Naive thymus-derived CD4-positive, alpha-beta T cell (primary cell): Measurements from ENCODE around the gene ECHDC3. TPM values are rescaled to one million over a fixed set of nuclear protein-coding genes. Genes with fewer than 3 reads are reported as not detected.
"Not testable (repeated sequence)": the region's sequence is repeated elsewhere in the genome, so short reads cannot be mapped to it uniquely, and the experiment has no call there.

Experiments
- ATAC-seq: fragments of 150-1000 bp; cut with Tn5 transposase; 2 replicates; pipeline ENCODE4 v1.10.0; 2021; ENCODE audit warnings: mild to moderate bottlenecking, moderate library complexity
- CTCF ChIA-PET: fragments of 350-600 bp; sonication (Branson Sonifier 250); formaldehyde crosslinking; loops from one replicate; lab custom pipeline; 2021; ENCODE audit warnings: antibody characterized with exemption; lab: Charles Lee
- POLR2A ChIA-PET: fragments of 350-600 bp; sonication (Branson Sonifier 250); formaldehyde crosslinking; loops from one replicate; lab custom pipeline; 2021; ENCODE audit warnings: antibody characterized with exemption, inconsistent platforms; lab: Charles Lee
- DNase-seq, 9 donors: peaks; one replicate each; pipeline versions ENCODE4 v3.0.0 to v3.0.0-alpha.2; 2020 to 2022; ENCODE audit warnings: mixed read lengths in 1 of 9
- H3K27ac ChIP-seq: one replicate; pipeline ENCODE4 v1.7.0; 2013; ENCODE audit warnings: mild to moderate bottlenecking, low read depth, low read length, moderate library complexity
- H3K27me3 ChIP-seq, 2 donors: one replicate each; pipeline ENCODE4 v1.7.0; 2013; ENCODE audit warnings: low read length in 2 of 2, mild to moderate bottlenecking in 2 of 2, moderate library complexity in 2 of 2; ENCODE audit not compliant: control insufficient read depth in 2 of 2, insufficient read depth in 2 of 2
- H3K36me3 ChIP-seq, 3 experiments: 1 replicate in 2 of 3; 2 replicates in 1 of 3; pipeline ENCODE4 v1.7.0; 2013; ENCODE audit warnings: low read length in 3 of 3, mild to moderate bottlenecking in 3 of 3, moderate library complexity in 1 of 3; ENCODE audit not compliant: insufficient read depth in 3 of 3, control insufficient read depth in 2 of 3
- H3K4me1 ChIP-seq, 2 donors: one replicate each; pipeline ENCODE4 v1.7.0; 2013; ENCODE audit warnings: low read length in 2 of 2, mild to moderate bottlenecking in 2 of 2, moderate library complexity in 1 of 2; ENCODE audit not compliant: control insufficient read depth in 2 of 2, insufficient read depth in 2 of 2
- H3K4me3 ChIP-seq: 2 replicates; pipeline ENCODE4 v1.7.0; 2013; ENCODE audit warnings: mild to moderate bottlenecking, low read length
- H3K9me3 ChIP-seq, 3 experiments: 1 replicate in 2 of 3; 2 replicates in 1 of 3; pipeline ENCODE4 v1.7.0; 2013; ENCODE audit warnings: low read length in 3 of 3; ENCODE audit not compliant: control insufficient read depth in 2 of 3
- H3K27ac Mint-ChIP-seq, 9 donors: one replicate each; pipeline ENCODE4 v1.8.0; 2020 to 2022; ENCODE audit warnings: mixed read lengths in 9 of 9, mild to moderate bottlenecking in 8 of 9, moderate library complexity in 5 of 9, inconsistent platforms in 2 of 9
- H3K27me3 Mint-ChIP-seq, 5 donors: one replicate each; pipeline ENCODE4 v1.8.0; 2021 to 2022; ENCODE audit warnings: mixed read lengths in 5 of 5, mild to moderate bottlenecking in 1 of 5
- H3K36me3 Mint-ChIP-seq, 5 donors: one replicate each; pipeline ENCODE4 v1.8.0; 2020 to 2022; ENCODE audit warnings: mixed read lengths in 5 of 5, mild to moderate bottlenecking in 3 of 5, inconsistent platforms in 1 of 5
- H3K4me1 Mint-ChIP-seq, 7 donors: one replicate each; pipeline ENCODE4 v1.8.0; 2020 to 2022; ENCODE audit warnings: mixed read lengths in 7 of 7, mild to moderate bottlenecking in 3 of 7, inconsistent platforms in 1 of 7
- H3K4me3 Mint-ChIP-seq, 10 donors: one replicate each; pipeline ENCODE4 v1.8.0; 2020 to 2022; ENCODE audit warnings: mild to moderate bottlenecking in 10 of 10, mixed read lengths in 10 of 10, moderate library complexity in 6 of 10, inconsistent platforms in 2 of 10
- H3K9me3 Mint-ChIP-seq, 11 donors: one replicate each; pipeline ENCODE4 v1.8.0; 2020 to 2022; ENCODE audit warnings: mixed read lengths in 11 of 11, mild to moderate bottlenecking in 4 of 11, inconsistent platforms in 1 of 11, moderate library complexity in 1 of 11
- intact Hi-C, 2 donors: fragments of 100-400 bp; cut with micrococcal nuclease; formaldehyde crosslinking; loops; one replicate each; pipeline ENCODE4 v1.15.1; 2023
- polyA plus RNA-seq, 2 donors: library from polyadenylated mRNA; unstranded; fragments of 300-500 nt; fragmentation: Illumina TruSeq; gene quantifications; one replicate each; pipeline ENCODE4 v1.2.3, GENCODE V29; 2021
- total RNA-seq, 6 experiments: library from RNA in 5 of 6; stranded (reverse) in 5 of 6; gene quantifications; 1 replicate in 5 of 6; 2 replicates in 1 of 6; pipeline ENCODE4 v1.2.3 and lab custom pipeline; 2021 to 2026

The ECHDC3 gene
- total and polyA plus RNA-seq, 7 experiments from 2014 or later: 0.36 to 2.5 (median 0.57) TPM; not detected in 3

DNA sequence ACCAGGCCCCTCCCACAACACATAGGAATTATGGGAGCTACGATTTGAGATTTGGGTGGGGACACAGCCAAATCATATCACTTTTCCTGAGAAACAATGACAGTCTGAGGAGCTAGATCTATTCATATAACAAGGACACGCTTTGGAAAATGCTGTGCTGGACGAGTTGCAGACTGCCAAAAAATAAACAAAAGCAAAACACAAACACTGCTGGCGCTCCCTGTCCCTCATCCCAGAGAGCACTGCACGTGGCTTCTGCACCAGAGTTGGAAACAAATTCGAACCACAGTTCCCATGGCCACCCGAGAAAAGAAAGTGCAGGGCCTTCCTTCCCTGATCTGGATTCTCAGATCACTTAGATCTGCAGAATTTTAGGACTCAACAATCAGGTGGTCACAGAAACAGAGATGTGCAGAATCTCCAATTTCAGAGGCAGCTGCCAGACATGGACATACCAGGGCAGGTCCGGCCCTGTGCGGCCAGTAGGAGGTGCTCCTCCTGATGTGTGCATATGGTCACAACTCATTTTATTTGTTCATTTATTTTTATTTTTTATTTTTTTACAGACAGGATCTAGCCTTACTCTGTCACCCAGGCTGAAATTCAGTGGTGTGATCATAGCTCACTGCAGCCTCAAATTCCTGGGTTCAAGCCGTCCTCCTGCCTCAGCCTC lies 35.2 kb upstream of the ECHDC3 start:
- peaks cover 0 to 80% (median 5%) of the 10 kb centered on the region in 5 donors for H3K27me3 Mint-ChIP-seq
- H3K27ac Mint-ChIP-seq: no peak overlapping the region
- DNase-seq (no peak), ATAC-seq (no peak)
- Histone ChIP-seq H3K9me3 (no peaks in the 10 kb centered on the region), H3K36me3 (no peaks in the 10 kb centered on the region), H3K27ac (no peak overlapping the region), H3K27me3 (no peaks in the 10 kb centered on the region), H3K4me3 (no peak overlapping the region), H3K4me1 (peaks cover 0 to 13% of the 10 kb centered on the region in 2 donors)
- peaks cover 9 to 23% (median 16%) of the 10 kb centered on the region in 7 donors for H3K4me1 Mint-ChIP-seq
- peaks cover 0 to 5% (median 0%) of the 10 kb centered on the region in 11 donors for H3K9me3 Mint-ChIP-seq
- ChIA-PET POLR2A (no interaction called here), CTCF (interaction anchor here (0.8 kb wide), 1 partner anchor 127 kb away, joined by 3 read pairs; no protein-coding TSS in a partner anchor)
- H3K36me3 Mint-ChIP-seq: peaks cover 0 to 2% (median 0%) of the 10 kb centered on the region in 5 donors
- intact Hi-C loops: no loop called here
- H3K4me3 Mint-ChIP-seq: no peak overlapping the region

DNA sequence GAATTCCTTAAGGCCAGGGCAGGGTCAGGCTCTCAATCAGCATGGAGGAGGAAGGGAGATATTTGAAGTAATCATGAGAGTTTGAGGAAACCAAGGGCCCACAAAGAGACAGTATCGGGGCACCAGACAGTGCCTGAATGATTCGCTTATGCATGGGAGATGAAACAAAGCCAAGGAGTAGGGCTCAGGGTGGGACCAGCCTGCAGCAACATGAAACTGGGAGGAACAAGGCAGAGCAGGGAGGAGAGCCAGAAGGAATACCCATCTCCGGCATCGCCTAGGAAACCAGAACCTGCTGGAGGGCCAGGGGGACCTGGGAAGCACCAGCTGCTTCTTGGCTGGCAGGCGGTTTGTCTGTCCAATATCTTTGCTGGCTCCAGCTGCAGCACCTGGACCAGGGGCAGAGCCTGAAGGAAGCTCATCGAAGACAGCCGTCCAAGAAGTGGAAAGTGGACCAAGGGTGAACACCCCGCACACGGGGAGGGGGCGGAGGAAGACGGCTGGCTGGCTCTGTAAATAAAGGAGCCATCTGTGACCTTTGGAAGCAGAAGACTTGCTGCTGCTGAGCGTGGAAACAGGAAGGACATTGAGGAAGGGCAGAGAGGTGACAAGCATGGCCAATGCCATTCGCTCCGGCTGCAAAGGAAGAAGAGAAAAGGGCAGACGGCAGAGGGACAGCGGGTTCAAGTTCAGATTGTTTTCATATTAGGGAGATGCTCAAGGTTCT lies 34.4 kb upstream of the ECHDC3 start:
- no peak overlapping the region for H3K4me3 ChIP-seq
- H3K4me1 ChIP-seq: peaks cover 0 to 19% of the 10 kb centered on the region in 2 donors
- no peak for DNase-seq
- Mint-ChIP-seq H3K4me1 (peaks cover 11 to 29% (median 24%) of the 10 kb centered on the region in 7 donors), H3K36me3 (peaks cover 0 to 2% (median 0%) of the 10 kb centered on the region in 5 donors), H3K4me3 (no peak overlapping the region), H3K27ac (peak overlapping the region in 1 of 9 donors; percentile 2), H3K27me3 (peaks cover 1 to 81% (median 7%) of the 10 kb centered on the region in 5 donors), H3K9me3 (peaks cover 0 to 5% (median 0%) of the 10 kb centered on the region in 11 donors)
- H3K9me3 ChIP-seq: no peaks in the 10 kb centered on the region
- ChIA-PET CTCF (interaction anchor here (0.8 kb wide), 1 partner anchor 128 kb away, joined by 3 read pairs; no protein-coding TSS in a partner anchor), POLR2A (no interaction called here)
- ATAC-seq: no peak
- no peak overlapping the region for H3K27ac ChIP-seq
- no peaks in the 10 kb centered on the region for H3K36me3 ChIP-seq
- intact Hi-C loops: no loop called here
- no peaks in the 10 kb centered on the region for H3K27me3 ChIP-seq

DNA sequence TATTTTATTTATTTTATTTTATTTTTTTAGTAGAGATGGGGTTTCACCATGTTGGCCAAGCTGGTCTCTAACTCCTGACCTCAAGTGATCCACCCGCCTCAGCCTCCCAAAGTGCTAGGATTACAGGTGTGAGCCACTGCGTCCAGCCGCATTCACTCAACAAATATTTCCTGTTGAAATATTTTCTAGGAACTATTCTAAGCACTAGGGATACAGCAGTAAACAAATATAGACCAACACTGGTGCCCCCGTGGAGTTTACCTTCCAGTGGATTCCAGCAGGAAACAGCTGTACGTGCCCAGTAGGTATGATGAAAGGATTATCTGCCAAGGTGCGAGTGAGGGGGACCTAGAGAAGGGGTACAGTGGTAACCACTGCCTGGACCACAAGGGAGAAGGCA lies 33.4 kb upstream of the ECHDC3 start:
- H3K9me3 Mint-ChIP-seq, H3K9me3 ChIP-seq, H3K27me3 ChIP-seq, intact Hi-C loops, H3K36me3 ChIP-seq, H3K4me3 ChIP-seq, H3K36me3 Mint-ChIP-seq, H3K4me3 Mint-ChIP-seq, H3K27ac Mint-ChIP-seq, ATAC-seq, DNase-seq, H3K27ac ChIP-seq: not testable (repeated sequence)
- Mint-ChIP-seq H3K27me3 (peaks cover 4 to 87% (median 11%) of the 10 kb centered on the region in 5 donors), H3K4me1 (peaks cover 11 to 37% (median 28%) of the 10 kb centered on the region in 7 donors)
- peaks cover 0 to 24% of the 10 kb centered on the region in 2 donors for H3K4me1 ChIP-seq
- CTCF ChIA-PET: interaction anchor here (0.6 to 1.0 kb wide), 2 partner anchors 16 to 113 kb away, joined by 3 to 4 read pairs; no protein-coding TSS in a partner anchor
- POLR2A ChIA-PET: interaction anchor here (3.8 kb wide), 1 partner anchor 22 kb away, joined by 19 read pairs; no protein-coding TSS in a partner anchor

DNA sequence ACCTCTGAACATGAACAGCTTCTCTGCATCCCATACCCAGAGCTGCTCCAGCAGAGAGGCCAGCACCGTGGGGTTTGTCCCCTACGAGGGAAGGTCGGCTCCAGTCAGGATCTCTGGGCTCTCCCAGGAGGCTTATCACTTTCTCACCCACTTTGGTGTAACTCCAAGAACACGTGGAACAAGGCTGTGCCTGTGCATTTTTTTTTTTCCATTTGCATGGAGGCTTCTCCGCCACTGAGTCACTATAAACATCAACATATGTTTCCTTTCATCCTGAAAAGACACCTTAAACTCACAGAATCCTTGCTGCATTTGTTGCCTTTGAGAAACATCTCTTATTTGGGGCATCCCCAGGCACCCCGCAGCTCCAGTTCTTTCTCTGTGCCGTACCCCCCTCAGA lies 29.4 kb upstream of the ECHDC3 start:
- Histone ChIP-seq H3K4me1 (peaks cover 0 to 24% of the 10 kb centered on the region in 2 donors), H3K9me3 (no peaks in the 10 kb centered on the region), H3K27ac (no peak overlapping the region), H3K4me3 (no peak overlapping the region), H3K36me3 (no peaks in the 10 kb centered on the region), H3K27me3 (no peaks in the 10 kb centered on the region)
- Mint-ChIP-seq H3K4me3 (peak overlapping the region in 1 of 10 donors; percentile 7), H3K9me3 (peaks cover 0 to 18% (median 5%) of the 10 kb centered on the region in 11 donors), H3K36me3 (peaks cover 2 to 6% (median 4%) of the 10 kb centered on the region in 5 donors), H3K27me3 (peaks cover 4 to 85% (median 9%) of the 10 kb centered on the region in 5 donors), H3K27ac (no peak overlapping the region), H3K4me1 (peaks cover 11 to 37% (median 28%) of the 10 kb centered on the region in 7 donors)
- ChIA-PET POLR2A (interaction anchor here (0.6 kb wide), 1 partner anchor 23 kb away, joined by 3 read pairs; no protein-coding TSS in a partner anchor), CTCF (no interaction called here)
- DNase-seq (no peak), ATAC-seq (no peak)
- intact Hi-C loops: no loop called here

DNA sequence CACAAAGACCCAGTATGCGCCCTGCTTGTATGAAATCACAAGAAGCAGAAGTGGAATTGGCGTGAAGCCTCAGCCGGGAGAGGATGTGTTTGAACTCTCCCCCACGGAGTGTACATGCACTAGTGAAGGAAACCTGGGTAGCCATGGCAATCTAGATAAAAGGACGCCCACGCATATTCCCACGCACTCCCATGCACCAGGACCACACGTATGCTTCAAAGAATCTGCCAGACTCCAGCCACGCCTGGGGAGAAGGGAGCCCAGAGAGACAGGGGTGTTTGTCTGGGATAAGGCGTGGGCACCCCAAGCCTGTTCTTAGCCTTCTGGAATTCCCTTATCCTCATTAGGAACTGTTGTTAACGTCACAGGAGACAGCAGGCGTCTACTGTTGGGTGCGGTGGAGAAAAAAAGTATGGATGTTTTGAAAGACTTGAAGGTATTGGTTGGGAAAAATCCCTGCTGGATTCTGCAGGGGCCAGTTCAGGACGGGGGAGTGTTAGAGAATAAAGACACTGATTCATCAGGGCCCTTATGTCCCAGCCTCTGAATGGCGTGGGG lies 28.9 kb upstream of the ECHDC3 start:
- DNase-seq (no peak), ATAC-seq (no peak)
- intact Hi-C loops: no loop called here
- H3K9me3 Mint-ChIP-seq: peaks cover 0 to 18% (median 5%) of the 10 kb centered on the region in 11 donors
- H3K27ac ChIP-seq: no peak overlapping the region
- no peak overlapping the region for H3K4me3 ChIP-seq
- CTCF ChIA-PET: no interaction called here
- H3K27ac Mint-ChIP-seq: no peak overlapping the region
- POLR2A ChIA-PET: no interaction called here
- peaks cover 2 to 6% (median 4%) of the 10 kb centered on the region in 5 donors for H3K36me3 Mint-ChIP-seq
- H3K4me1 ChIP-seq: peaks cover 0 to 24% of the 10 kb centered on the region in 2 donors
- H3K9me3 ChIP-seq: no peaks in the 10 kb centered on the region
- H3K27me3 ChIP-seq: no peaks in the 10 kb centered on the region
- no peaks in the 10 kb centered on the region for H3K36me3 ChIP-seq
- H3K27me3 Mint-ChIP-seq: peaks cover 4 to 83% (median 6%) of the 10 kb centered on the region in 5 donors
- H3K4me1 Mint-ChIP-seq: peaks cover 11 to 37% (median 24%) of the 10 kb centered on the region in 7 donors
- H3K4me3 Mint-ChIP-seq: peak overlapping the region in 1 of 10 donors; percentile 7

DNA sequence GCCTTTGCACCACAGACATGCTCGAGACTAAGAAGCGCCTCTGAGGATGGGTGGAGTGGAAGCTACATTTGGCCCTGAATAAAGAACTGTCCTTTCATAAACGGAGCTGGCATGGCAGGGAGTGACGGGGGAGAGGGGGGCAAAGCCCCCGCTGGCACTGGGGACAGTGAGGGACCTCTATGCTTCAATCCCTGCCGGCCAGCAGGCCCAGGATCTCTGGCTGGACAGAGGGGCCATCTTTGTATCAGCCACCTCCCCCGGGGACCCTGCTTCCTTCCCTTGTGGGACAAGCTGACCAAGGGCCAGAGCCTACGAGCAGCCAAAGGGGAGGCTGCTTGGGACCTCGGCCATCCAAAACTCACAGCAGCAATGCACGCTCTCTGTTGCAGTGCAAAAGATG lies 28.2 kb upstream of the ECHDC3 start:
- H3K27ac ChIP-seq: no peak overlapping the region
- peaks cover 11 to 37% (median 24%) of the 10 kb centered on the region in 7 donors for H3K4me1 Mint-ChIP-seq
- DNase-seq (no peak), ATAC-seq (no peak)
- H3K27me3 Mint-ChIP-seq: peaks cover 4 to 83% (median 6%) of the 10 kb centered on the region in 5 donors
- H3K9me3 Mint-ChIP-seq: peaks cover 0 to 18% (median 6%) of the 10 kb centered on the region in 11 donors
- peaks cover 2 to 6% (median 4%) of the 10 kb centered on the region in 5 donors for H3K36me3 Mint-ChIP-seq
- no peaks in the 10 kb centered on the region for H3K9me3 ChIP-seq
- H3K4me1 ChIP-seq: peaks cover 0 to 24% of the 10 kb centered on the region in 2 donors
- no peaks in the 10 kb centered on the region for H3K36me3 ChIP-seq
- no peak overlapping the region for H3K4me3 Mint-ChIP-seq
- H3K27me3 ChIP-seq: no peaks in the 10 kb centered on the region
- POLR2A ChIA-PET: no interaction called here
- H3K4me3 ChIP-seq: no peak overlapping the region
- intact Hi-C loops: no loop called here
- CTCF ChIA-PET: no interaction called here
- peak overlapping the region in 1 of 9 donors; percentile 9 for H3K27ac Mint-ChIP-seq
